NCI-H460 (cell line): Measurements from ENCODE around the gene CHST13. TPM values are rescaled to one million over a fixed set of nuclear protein-coding genes. Genes with fewer than 3 reads are reported as not detected.
A peak's percentile ranks its signal among the peaks of the same experiment; 100 is the strongest.

Experiments used
- DNase-seq: peaks from one replicate; pipeline ENCODE4 v3.0.0-alpha.2; 2016; ENCODE audit warnings: low read depth; ENCODE audit errors: extremely low read depth
- total RNA-seq: library from RNA; depleted of rRNA; stranded (reverse); fragments of >200 nt; shearing (Covaris generic); gene quantifications from 2 replicates; pipeline ENCODE4 v1.2.3, GENCODE V29; 2014

CHST13 gene
- total RNA-seq, 1 experiment from 2014 or later, result not detected

- DNase-seq, result no peak
Measured at GRCh38 chr3:126539558-126540250, 15.7 kb downstream of the CHST13 start.

- peak; percentile 27 for DNase-seq
Measured at GRCh38 chr3:126540342-126540849, 16.4 kb downstream of the CHST13 start.

- DNase-seq, result no peak
Measured at GRCh38 chr3:126540951-126541627, 17.1 kb downstream of the CHST13 start.

GRCh38 chr3:126541628-126542339 lies 17.8 kb downstream of the CHST13 start:
- DNase-seq, result no peak

GRCh38 chr3:126542340-126543241 lies 18.6 kb downstream of the CHST13 start:
- DNase-seq, result no peak

GRCh38 chr3:126543457-126544061 lies 19.6 kb downstream of the CHST13 start:
- DNase-seq, result no peak

- DNase-seq, result no peak
Measured at GRCh38 chr3:126544596-126545281, 20.8 kb downstream of the CHST13 start.

- DNase-seq, result no peak
Measured at GRCh38 chr3:126545544-126545943, 21.6 kb downstream of the CHST13 start.

- DNase-seq, result no peak
Measured at GRCh38 chr3:126546013-126546412, 22.1 kb downstream of the CHST13 start.

- no peak for DNase-seq
Measured at GRCh38 chr3:126546549-126547239, 22.7 kb downstream of the CHST13 start.

- DNase-seq, result no peak
Measured at GRCh38 chr3:126547721-126548120, 23.8 kb downstream of the CHST13 start.

- no peak for DNase-seq
Measured at GRCh38 chr3:126548556-126549466, 24.9 kb downstream of the CHST13 start.

GRCh38 chr3:126549861-126550487 lies 26.0 kb downstream of the CHST13 start:
- DNase-seq, result no peak

- no peak for DNase-seq
Measured at GRCh38 chr3:126550488-126551051, 26.6 kb downstream of the CHST13 start.

GRCh38 chr3:126551121-126551838 lies 27.3 kb downstream of the CHST13 start:
- no peak for DNase-seq
